A549 (cell line): Measurements from ENCODE around the gene TBL1X. TPM values are rescaled to one million over a fixed set of nuclear protein-coding genes. Genes with fewer than 3 reads are reported as not detected.

Experiments used
- ATAC-seq, 2 experiments: fragments of 200-7000 bp in 1 of 2; fragments of >200 bp in 1 of 2; cut with Nextera tagmentation in 1 of 2; cut with Tn5 transposase in 1 of 2; 3 replicates each; pipeline versions ENCODE4 v1.8.0 to v1.9.1; 2018 to 2020; ENCODE audit warnings: mild to moderate bottlenecking in 1 of 2, moderate library complexity in 1 of 2
- CTCF ChIA-PET: fragments of 300-600 bp; sonication (Branson Sonifier 250); formaldehyde crosslinking; extraction: SDS; loops from one replicate; lab custom pipeline; 2021; ENCODE audit warnings: antibody characterized with exemption, inconsistent platforms; lab: Yijun Ruan, JAX
- POLR2A ChIA-PET: fragments of 350-600 bp; formaldehyde crosslinking; extraction: SDS; loops from one replicate; lab custom pipeline; 2021; ENCODE audit warnings: antibody characterized with exemption, inconsistent platforms; lab: Yijun Ruan, JAX
- DNase-seq, 2 experiments: peaks; one replicate each; pipeline versions ENCODE4 v3.0.0 to v3.0.0-alpha.2; 2011 to 2016; ENCODE audit warnings: low read depth in 1 of 2, low spot score in 1 of 2
- FAIRE-seq: peaks from 2 replicates; lab custom pipeline; 2011; peaks lifted over from hg19 to GRCh38; lab: Jason Lieb, UNC
- H3K27ac ChIP-seq, 2 experiments: fragments of >200 bp; sonication (Bioruptor Twin); formaldehyde crosslinking; 3 replicates each; pipeline ENCODE4 v1.5.1; 2016 to 2017
- H3K4me1 ChIP-seq: fragments of >200 bp; sonication (Bioruptor Twin); formaldehyde crosslinking; 3 replicates; pipeline ENCODE4 v1.6.1; 2016
- H3K4me2 ChIP-seq: fragments of >200 bp; sonication (Bioruptor Twin); formaldehyde crosslinking; 3 replicates; pipeline ENCODE4 v1.6.1; 2016
- H3K4me3 ChIP-seq: fragments of >200 bp; sonication (Bioruptor Twin); formaldehyde crosslinking; 3 replicates; pipeline ENCODE4 v1.5.1; 2016
- H3K9me3 ChIP-seq: fragments of >200 bp; sonication (Bioruptor Twin); formaldehyde crosslinking; 3 replicates; pipeline ENCODE4 v1.6.1; 2016
- BCL3 ChIP-seq: fragments of >200 bp; sonication (Bioruptor Twin); formaldehyde crosslinking; IDR thresholded peaks from 3 replicates; pipeline ENCODE4 v1.6.1; 2016
- BHLHE40 ChIP-seq: IDR thresholded peaks from 2 replicates; pipeline ENCODE4 v1.6.1; 2012; ENCODE audit warnings: low read depth, low read length, inconsistent platforms
- CBX2 ChIP-seq: fragments of 200-600 bp; sonication (generic); IDR thresholded peaks from 2 replicates; pipeline ENCODE4 v1.6.1; 2016; ENCODE audit warnings: low read depth, mild to moderate bottlenecking, borderline replicate concordance
- CBX8 ChIP-seq: fragments of 200-600 bp; sonication (generic); IDR thresholded peaks from 2 replicates; pipeline ENCODE4 v1.6.1; 2016
- CTCF ChIP-seq: fragments of >200 bp; sonication (Bioruptor Twin); formaldehyde crosslinking; IDR thresholded peaks from 3 replicates; pipeline ENCODE4 v1.5.1; 2016
- EP300 ChIP-seq, 2 experiments: fragments of >200 bp; sonication (Bioruptor Twin); formaldehyde crosslinking; IDR thresholded peaks; 2 replicates in 1 of 2; 3 replicates in 1 of 2; pipeline ENCODE4 v1.6.1; 2016 to 2017
- ESRRA ChIP-seq: fragments of 150-350 bp; IDR thresholded peaks from 2 replicates; pipeline ENCODE4 v1.6.1; 2014; ENCODE audit warnings: mild to moderate bottlenecking, low read length, borderline replicate concordance
- FOSB ChIP-seq: fragments of 250-450 bp; sonication (Bioruptor Pico); IDR thresholded peaks from 2 replicates; pipeline ENCODE4 v1.5.0; 2020; ENCODE audit warnings: mild to moderate bottlenecking, moderate library complexity
- HEYL ChIP-seq: fragments of 250-450 bp; sonication (Bioruptor Pico); IDR thresholded peaks from 2 replicates; pipeline ENCODE4 v1.8.0; 2021; ENCODE audit warnings: mild to moderate bottlenecking, moderate library complexity
- JUNB ChIP-seq: fragments of >200 bp; sonication (Bioruptor Twin); formaldehyde crosslinking; IDR thresholded peaks from 2 replicates; pipeline ENCODE4 v1.6.1; 2016
- MAFK ChIP-seq: fragments of 450-650 bp; IDR thresholded peaks from 2 replicates; pipeline ENCODE4 v1.6.1; 2014; ENCODE audit not compliant: partially characterized antibody
- MAZ ChIP-seq: fragments of 150-350 bp; IDR thresholded peaks from 2 replicates; pipeline ENCODE4 v1.6.1; 2014; ENCODE audit warnings: antibody characterized with exemption, low read depth, low read length, borderline replicate concordance
- NR3C1 ChIP-seq: fragments of >200 bp; sonication (Bioruptor Twin); formaldehyde crosslinking; IDR thresholded peaks from 3 replicates; pipeline ENCODE4 v1.6.1; 2017
- POLR2A ChIP-seq: IDR thresholded peaks from 2 replicates; pipeline ENCODE4 v1.6.1; 2012; ENCODE audit warnings: mild to moderate bottlenecking, low read length
- RFX5 ChIP-seq: fragments of 450-650 bp; IDR thresholded peaks from 2 replicates; pipeline ENCODE4 v1.7.1; 2014; ENCODE audit warnings: antibody characterized with exemption, mild to moderate bottlenecking, moderate library complexity
- SREBF2 ChIP-seq: fragments of 450-650 bp; IDR thresholded peaks from 2 replicates; pipeline ENCODE4 v1.6.1; 2014; ENCODE audit warnings: mild to moderate bottlenecking, moderate library complexity
- ZC3H11A ChIP-seq: fragments of 450-650 bp; IDR thresholded peaks from 2 replicates; pipeline ENCODE4 v1.6.1; 2014; ENCODE audit warnings: antibody characterized with exemption, mild to moderate bottlenecking
- ZFP36 ChIP-seq: fragments of 450-650 bp; IDR thresholded peaks from 2 replicates; pipeline ENCODE4 v1.6.1; 2014; ENCODE audit warnings: borderline replicate concordance; ENCODE audit not compliant: partially characterized antibody
- ZSCAN20 ChIP-seq: fragments of 250-450 bp; sonication (Bioruptor Pico); IDR thresholded peaks from 2 replicates; pipeline ENCODE4 v1.8.0; 2022; ENCODE audit warnings: mild to moderate bottlenecking, moderate library complexity
- WGBS: methylation state at CpG from one replicate; pipeline ENCODE4 v1.1.6; 2017; ENCODE audit errors: missing lambda C conversion rate; 5-methylcytosine and 5-hydroxymethylcytosine counted together
- polyA plus RNA-seq, 4 experiments: library from polyadenylated mRNA; depleted of rRNA in 3 of 4; stranded (reverse); fragments of >200 nt; fragmentation: RNase III in 1 of 4; extraction: RNeasy Plus Mini Kit Qiagen cat#74134 plus additional on column Dnase treatment in 1 of 4; gene quantifications; 2 replicates in 3 of 4; 3 replicates in 1 of 4; pipeline ENCODE4 v1.2.3, GENCODE V29; 2011 to 2017
- TF ChIP-seq, protein P1 (sequence below): fragments of 150-350 bp; IDR thresholded peaks from 2 replicates; pipeline ENCODE4 v1.6.1; 2014; ENCODE audit warnings: low read depth, mild to moderate bottlenecking, low read length
- TF ChIP-seq, protein P2 (sequence below): fragments of 450-650 bp; IDR thresholded peaks from 2 replicates; pipeline ENCODE4 v1.6.1; 2014; ENCODE audit warnings: antibody characterized with exemption

Gene TBL1X
- polyA plus RNA-seq, 2 of the 4 experiments (the other 2 are of a cell fraction), result 14.6 to 18.0 TPM

DNA sequence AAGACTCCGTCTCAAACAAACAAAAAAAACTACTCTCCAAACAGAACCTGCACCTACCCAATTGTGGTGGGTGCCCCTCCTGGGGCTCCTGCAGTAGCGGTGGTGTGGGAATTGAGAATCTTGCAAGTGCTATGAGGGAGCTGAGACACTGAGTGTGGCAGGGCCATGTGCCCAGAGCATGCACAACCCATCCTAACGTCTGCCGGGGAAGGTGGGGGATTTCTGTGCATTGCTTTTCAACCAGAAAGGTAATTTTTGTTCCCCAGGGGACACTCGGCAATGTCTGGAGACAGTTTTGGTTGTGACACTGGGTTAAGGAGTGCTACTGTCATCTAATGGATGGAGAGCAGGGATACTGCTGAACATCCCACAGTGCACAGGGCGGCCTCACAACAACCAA, 35.7 kb downstream of the TBL1X start:
- ChIA-PET CTCF (no interaction called here), POLR2A (no interaction called here)
- H3K4me2 ChIP-seq, result no peak overlapping the region
- TF ChIP-seq POLR2A, result no peak
- WGBS, result 97% methylated on average over 6 of the region's 6 CpGs
- no peak overlapping the region for H3K27ac ChIP-seq
- H3K4me3 ChIP-seq, result no peak overlapping the region
- FAIRE-seq (no peak), DNase-seq (no peak), ATAC-seq (no peak)
- no peaks in the 10 kb centered on the region for H3K4me1 ChIP-seq
- H3K9me3 ChIP-seq, result no peaks in the 10 kb centered on the region

DNA sequence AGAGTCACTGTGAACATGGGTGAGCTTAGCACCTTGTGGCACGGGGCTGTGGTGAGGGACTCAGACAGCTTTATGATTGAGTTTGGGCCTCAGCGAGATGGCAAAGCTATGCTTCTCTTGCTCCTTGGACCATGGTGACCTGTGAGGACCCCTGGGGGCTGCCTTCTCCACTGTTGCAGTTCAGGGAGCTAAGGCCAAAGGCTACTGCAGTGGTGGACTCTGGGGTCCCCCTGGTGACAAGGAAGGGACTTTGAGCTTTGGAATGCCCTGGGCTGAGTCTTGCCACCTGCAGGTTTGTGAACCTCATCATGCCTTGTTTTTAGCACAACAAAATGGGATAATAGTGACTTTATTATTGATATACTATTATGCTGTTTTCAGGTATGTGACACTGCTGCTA, 36.5 kb downstream of the TBL1X start:
- FAIRE-seq (no peak), ATAC-seq (no peak), DNase-seq (no peak)
- Histone ChIP-seq H3K9me3 (no peaks in the 10 kb centered on the region), H3K4me1 (no peaks in the 10 kb centered on the region), H3K27ac (no peak overlapping the region), H3K4me2 (no peak overlapping the region), H3K4me3 (no peak overlapping the region)
- 73% methylated on average over 2 of the region's 2 CpGs for WGBS
- no peak for TF ChIP-seq ESRRA
- CTCF ChIA-PET, result no interaction called here
- POLR2A ChIA-PET, result no interaction called here

GRCh38 chrX:9503261-9503660, 38.4 kb downstream of the TBL1X start:
- ATAC-seq (no peak), FAIRE-seq (no peak), DNase-seq (no peak)
- H3K4me3 ChIP-seq, result no peak overlapping the region
- TF ChIP-seq CTCF (no peak), ZFP36 (no peak), MAZ (no peak), RFX5 (no peak), NR3C1 (no peak), EP300 (IDR thresholded peaks at IDR 0.05) (no peak), BCL3 (no peak), MAFK (no peak), BHLHE40 (no peak), HEYL (CRISPR knock-in tag) (no peak), ZSCAN20 (CRISPR knock-in tag) (no peak), CBX8 (no peak), FOSB (CRISPR knock-in tag) (no peak)
- TF ChIP-seq, protein P1, sequence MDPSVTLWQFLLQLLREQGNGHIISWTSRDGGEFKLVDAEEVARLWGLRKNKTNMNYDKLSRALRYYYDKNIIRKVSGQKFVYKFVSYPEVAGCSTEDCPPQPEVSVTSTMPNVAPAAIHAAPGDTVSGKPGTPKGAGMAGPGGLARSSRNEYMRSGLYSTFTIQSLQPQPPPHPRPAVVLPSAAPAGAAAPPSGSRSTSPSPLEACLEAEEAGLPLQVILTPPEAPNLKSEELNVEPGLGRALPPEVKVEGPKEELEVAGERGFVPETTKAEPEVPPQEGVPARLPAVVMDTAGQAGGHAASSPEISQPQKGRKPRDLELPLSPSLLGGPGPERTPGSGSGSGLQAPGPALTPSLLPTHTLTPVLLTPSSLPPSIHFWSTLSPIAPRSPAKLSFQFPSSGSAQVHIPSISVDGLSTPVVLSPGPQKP, result no peak
- TF ChIP-seq, protein P2, sequence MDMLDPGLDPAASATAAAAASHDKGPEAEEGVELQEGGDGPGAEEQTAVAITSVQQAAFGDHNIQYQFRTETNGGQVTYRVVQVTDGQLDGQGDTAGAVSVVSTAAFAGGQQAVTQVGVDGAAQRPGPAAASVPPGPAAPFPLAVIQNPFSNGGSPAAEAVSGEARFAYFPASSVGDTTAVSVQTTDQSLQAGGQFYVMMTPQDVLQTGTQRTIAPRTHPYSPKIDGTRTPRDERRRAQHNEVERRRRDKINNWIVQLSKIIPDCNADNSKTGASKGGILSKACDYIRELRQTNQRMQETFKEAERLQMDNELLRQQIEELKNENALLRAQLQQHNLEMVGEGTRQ, result no peak
- no peak overlapping the region for H3K27ac ChIP-seq
- H3K4me1 ChIP-seq, result no peaks in the 10 kb centered on the region
- H3K4me2 ChIP-seq, result no peak overlapping the region
- H3K9me3 ChIP-seq, result no peaks in the 10 kb centered on the region
- ChIA-PET POLR2A (no interaction called here), CTCF (no interaction called here)
- 100% methylated on average over 4 of the region's 8 CpGs for WGBS

- no peak for ATAC-seq
- WGBS, result 82% methylated on average over 2 of the region's 2 CpGs
- no peak for FAIRE-seq
- Histone ChIP-seq H3K4me2 (no peak overlapping the region), H3K9me3 (no peaks in the 10 kb centered on the region), H3K27ac (no peak overlapping the region), H3K4me3 (no peak overlapping the region), H3K4me1 (no peaks in the 10 kb centered on the region)
- POLR2A ChIA-PET, result no interaction called here
- CTCF ChIA-PET, result no interaction called here
- DNase-seq, result no peak
- no peak for TF ChIP-seq JUNB
- TF ChIP-seq ZSCAN20 (CRISPR knock-in tag), result no peak
- TF ChIP-seq CBX2, result no peak
- no peak for TF ChIP-seq ZC3H11A
- TF ChIP-seq SREBF2, result no peak
- no peak for TF ChIP-seq CTCF
These were observed 45.5 kb downstream of the TBL1X start for GRCh38 chrX:9510366-9510765.
